NB4 (cell line): Measurements from ENCODE around the gene COPS8.

Experiments used
- CTCF ChIP-seq: IDR thresholded peaks from one replicate; pipeline ENCODE4 v1.5.1; 2012; ENCODE audit warnings: low read depth, low read length
- MYC ChIP-seq: IDR thresholded peaks from 2 replicates; pipeline ENCODE4 v1.6.1; 2011; ENCODE audit warnings: low read depth, low read length

- TF ChIP-seq CTCF (no peak), MYC (no peak)
Observed at GRCh38 chr2:237062585-237062984, 23.1 kb upstream of the COPS8 start.
